Endothelial cell of umbilical vein (primary cell): ENCODE measurements around the gene MAGI1. TPM values are rescaled to one million over a fixed set of nuclear protein-coding genes. Genes with fewer than 3 reads are reported as not detected.

Source experiments
- BruUV-seq: library from RNA; stranded (reverse); fragments of 400-500 nt; replicated peaks from 2 replicates; lab custom pipeline; 2021; lab: Mats Ljungman, UMichigan
- CTCF ChIA-PET: fragments of 300-600, 350-600 bp; sonication (Branson Sonifier 250); formaldehyde crosslinking; loops from one replicate; lab custom pipeline; 2021; ENCODE audit warnings: antibody characterized with exemption, inconsistent platforms; lab: Charles Lee
- POLR2A ChIA-PET: fragments of 300-600, 350-600 bp; sonication (Branson Sonifier 250); formaldehyde crosslinking; loops from one replicate; lab custom pipeline; 2021; ENCODE audit warnings: antibody characterized with exemption, inconsistent platforms; lab: Charles Lee
- DNase-seq: peaks from one replicate; pipeline ENCODE4 v3.0.0-alpha.2; 2011; ENCODE audit warnings: low read depth, low spot score
- FAIRE-seq: peaks from 2 replicates; lab custom pipeline; 2011; peaks lifted over from hg19 to GRCh38; lab: Jason Lieb, UNC
- H2AFZ ChIP-seq: 2 replicates; pipeline ENCODE4 v1.6.0; 2012; ENCODE audit warnings: low read depth, low read length, control low read depth, inconsistent platforms
- H3K27ac ChIP-seq: 2 replicates; pipeline ENCODE4 v1.5.1; 2011; ENCODE audit warnings: low read depth, mild to moderate bottlenecking, control low read depth, low read length, moderate library complexity; ENCODE audit not compliant: insufficient read depth
- H3K27me3 ChIP-seq, 2 experiments: 2 replicates each; pipeline versions ENCODE4 v1.6.0 to v1.6.1; 2011; ENCODE audit warnings: low read length in 2 of 2, mixed read lengths in 1 of 2; ENCODE audit not compliant: control insufficient read depth in 2 of 2, insufficient read depth in 2 of 2
- H3K36me3 ChIP-seq, 2 experiments: 2 replicates in 1 of 2; 3 replicates in 1 of 2; pipeline ENCODE4 v1.5.1; 2011; ENCODE audit warnings: low read length in 2 of 2, mild to moderate bottlenecking in 1 of 2, moderate library complexity in 1 of 2; ENCODE audit not compliant: control insufficient read depth in 2 of 2, insufficient read depth in 2 of 2; ENCODE audit errors: extremely low read depth in 1 of 2
- H3K4me1 ChIP-seq: 3 replicates; pipeline ENCODE4 v1.5.1; 2011; ENCODE audit warnings: mild to moderate bottlenecking, low read length; ENCODE audit not compliant: control insufficient read depth, insufficient read depth; ENCODE audit errors: extremely low read depth
- H3K4me2 ChIP-seq: 2 replicates; pipeline ENCODE4 v1.6.1; 2011; ENCODE audit warnings: low read length, control low read depth, mixed read lengths; ENCODE audit not compliant: insufficient read depth
- H3K4me3 ChIP-seq, 3 experiments: fragments of 200-600 bp in 1 of 3; sonication (generic), shearing (Covaris generic) in 1 of 3; replicated peaks in 1 of 3; 2 replicates each; pipeline ENCODE4 v1.5.1; 2011 to 2016; ENCODE audit warnings: control low read depth in 3 of 3, low read length in 3 of 3, mild to moderate bottlenecking in 2 of 3, inconsistent platforms in 1 of 3, low read depth in 1 of 3, moderate library complexity in 1 of 3; ENCODE audit not compliant: insufficient read depth in 1 of 3
- H3K79me2 ChIP-seq: 2 replicates; pipeline ENCODE4 v1.6.0; 2012; ENCODE audit warnings: low read length, inconsistent platforms; ENCODE audit not compliant: control insufficient read depth, insufficient read depth
- H3K9ac ChIP-seq: replicated peaks from 2 replicates; pipeline ENCODE3; 2011; ENCODE audit warnings: low read length, control low read depth; ENCODE audit not compliant: insufficient read depth; ENCODE audit errors: extremely low read depth
- H3K9me1 ChIP-seq: replicated peaks from 3 replicates; pipeline ENCODE4 v1.6.0; 2011; ENCODE audit warnings: mild to moderate bottlenecking, low read length; ENCODE audit not compliant: control insufficient read depth, insufficient read depth; ENCODE audit errors: extremely low read depth
- H3K9me3 ChIP-seq: replicated peaks from 2 replicates; pipeline ENCODE4 v1.5.1; 2012; ENCODE audit warnings: low read length, inconsistent platforms; ENCODE audit not compliant: control insufficient read depth, insufficient read depth
- H4K20me1 ChIP-seq: replicated peaks from 2 replicates; pipeline ENCODE3; 2011; ENCODE audit warnings: mild to moderate bottlenecking, low read length; ENCODE audit not compliant: control insufficient read depth, insufficient read depth; ENCODE audit errors: extremely low read depth
- EZH2 ChIP-seq: IDR thresholded peaks from 2 replicates; pipeline ENCODE4 v1.6.1; 2012; ENCODE audit warnings: borderline replicate concordance, low read depth, mild to moderate bottlenecking, moderate library complexity, low read length, inconsistent platforms; ENCODE audit not compliant: severe bottlenecking
- FOS ChIP-seq: IDR thresholded peaks from 2 replicates; pipeline ENCODE4 v1.6.1; 2011; ENCODE audit warnings: mild to moderate bottlenecking, low read length, moderate library complexity, borderline replicate concordance; ENCODE audit not compliant: insufficient read depth
- GATA2 ChIP-seq: IDR thresholded peaks from 2 replicates; pipeline ENCODE4 v1.7.0; 2011; ENCODE audit warnings: low read depth, mild to moderate bottlenecking, moderate library complexity, mixed read lengths, low read length; ENCODE audit not compliant: insufficient read length, insufficient read depth
- JUN ChIP-seq: IDR thresholded peaks from 2 replicates; pipeline ENCODE4 v1.6.1; 2011; ENCODE audit warnings: borderline replicate concordance, low read depth; ENCODE audit not compliant: insufficient read length, insufficient read depth
- MYC ChIP-seq: IDR thresholded peaks from one replicate; pipeline ENCODE4 v1.6.1; 2011; ENCODE audit warnings: mild to moderate bottlenecking, low read depth, low read length
- POLR2A ChIP-seq: IDR thresholded peaks from 2 replicates; pipeline ENCODE4 v1.6.1; 2012; ENCODE audit warnings: low read depth, mild to moderate bottlenecking, control low read depth, low read length
- POLR2AphosphoS5 ChIP-seq: IDR thresholded peaks from 2 replicates; pipeline ENCODE4 v1.6.1; 2012; ENCODE audit warnings: low read depth, mild to moderate bottlenecking, control low read depth, low read length, moderate library complexity; ENCODE audit not compliant: insufficient read depth
- dilution Hi-C: fragments of 300-500 bp; cut with MboI; formaldehyde crosslinking; loops from one replicate; pipeline ENCODE4 v1.15.0; 2019; ENCODE audit warnings: low sequenced_read_pairs; ENCODE audit not compliant: extremely low pct_ligation_motif_present
- intact Hi-C: fragments of 100-400 bp; cut with micrococcal nuclease; formaldehyde crosslinking; loops from one replicate; pipeline ENCODE4 v1.10.0; 2022
- polyA plus RNA-seq, 4 experiments: library from polyadenylated mRNA; depleted of rRNA in 3 of 4; stranded (reverse) in 3 of 4; unstranded in 1 of 4; fragments of >200 nt; gene quantifications; 2 replicates each; pipeline versions ENCODE4 v1.2.1 to v1.2.3, GENCODE V29; 2011 to 2012; ENCODE audit warnings: missing spikeins in 1 of 4
- total RNA-seq: library from RNA; stranded (reverse); gene quantifications from 2 replicates; pipeline ENCODE4 v1.2.3, GENCODE V29; 2021
- TF ChIP-seq, protein P1 (sequence below), 2 donors: IDR thresholded peaks; 1 replicate in 1 of 2; 2 replicates in 1 of 2; pipeline ENCODE4 v1.5.1; 2011; ENCODE audit warnings: low read length in 2 of 2, mild to moderate bottlenecking in 2 of 2, moderate library complexity in 2 of 2, control low read depth in 1 of 2, inconsistent platforms in 1 of 2, low read depth in 1 of 2; ENCODE audit not compliant: insufficient read depth in 1 of 2; ENCODE audit errors: extremely low read depth in 1 of 2
- TF ChIP-seq, protein P2 (sequence below): IDR thresholded peaks from 2 replicates; pipeline ENCODE4 v1.6.1; 2011; ENCODE audit not compliant: insufficient read depth, insufficient read length

MAGI1 gene
- total and polyA plus RNA-seq, 2 donors (not counting 3 experiments of a cell fraction or from before 2014, with no cell fraction given), result 10.1 to 47.9 TPM

DNA sequence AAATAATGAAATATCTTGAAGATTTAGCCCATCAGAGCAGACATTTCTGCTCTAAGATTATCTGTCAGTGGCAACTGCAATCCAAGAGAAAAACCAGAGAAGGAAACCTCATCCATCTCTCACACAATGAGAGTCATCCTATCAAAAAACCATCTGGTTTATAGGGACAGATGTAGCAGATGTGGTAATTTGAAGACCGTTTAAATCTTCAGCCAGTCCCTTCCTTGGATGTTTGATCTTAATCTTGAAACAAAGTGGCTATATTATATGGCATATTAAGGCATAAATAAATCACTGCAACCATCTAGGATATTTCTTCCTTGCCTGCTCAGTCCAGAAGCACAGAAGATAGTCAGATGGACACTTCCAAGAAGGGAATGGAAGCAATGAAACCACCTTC, 305.3 kb downstream of the MAGI1 start:
- no peak for DNase-seq
- no TSS peak for BruUV-seq
- Histone ChIP-seq H3K4me2 (no peak overlapping the region), H3K9me1 (no peaks in the 10 kb centered on the region), H3K27ac (no peak overlapping the region), H3K9me3 (no peaks in the 10 kb centered on the region), H3K4me1 (no peaks in the 10 kb centered on the region), H3K27me3 (no peaks in the 10 kb centered on the region), H3K9ac (no peak overlapping the region), H3K36me3 (no peaks in the 10 kb centered on the region), H3K79me2 (no peaks in the 10 kb centered on the region), H4K20me1 (peaks cover 3% of the 10 kb centered on the region), H2AFZ (no peak overlapping the region), H3K4me3 (no peak overlapping the region)
- intact Hi-C loops, result loop anchor here (5.0 kb wide), 2 partner anchors 61 to 1201 kb away; no protein-coding TSS in a partner anchor
- no peak for FAIRE-seq
- CTCF ChIA-PET, result interaction anchor here (1.2 to 2.4 kb wide), 5 partner anchors 11 to 466 kb away, joined by 3 to 25 read pairs (median 7); no protein-coding TSS in a partner anchor
- POLR2A ChIA-PET, result no interaction called here
- dilution Hi-C loops, result no loop called here
- TF ChIP-seq POLR2AphosphoS5 (no peak), POLR2A (no peak), FOS (no peak), JUN (no peak), MYC (no peak), EZH2 (no peak), GATA2 (no peak)
- TF ChIP-seq, protein P1, sequence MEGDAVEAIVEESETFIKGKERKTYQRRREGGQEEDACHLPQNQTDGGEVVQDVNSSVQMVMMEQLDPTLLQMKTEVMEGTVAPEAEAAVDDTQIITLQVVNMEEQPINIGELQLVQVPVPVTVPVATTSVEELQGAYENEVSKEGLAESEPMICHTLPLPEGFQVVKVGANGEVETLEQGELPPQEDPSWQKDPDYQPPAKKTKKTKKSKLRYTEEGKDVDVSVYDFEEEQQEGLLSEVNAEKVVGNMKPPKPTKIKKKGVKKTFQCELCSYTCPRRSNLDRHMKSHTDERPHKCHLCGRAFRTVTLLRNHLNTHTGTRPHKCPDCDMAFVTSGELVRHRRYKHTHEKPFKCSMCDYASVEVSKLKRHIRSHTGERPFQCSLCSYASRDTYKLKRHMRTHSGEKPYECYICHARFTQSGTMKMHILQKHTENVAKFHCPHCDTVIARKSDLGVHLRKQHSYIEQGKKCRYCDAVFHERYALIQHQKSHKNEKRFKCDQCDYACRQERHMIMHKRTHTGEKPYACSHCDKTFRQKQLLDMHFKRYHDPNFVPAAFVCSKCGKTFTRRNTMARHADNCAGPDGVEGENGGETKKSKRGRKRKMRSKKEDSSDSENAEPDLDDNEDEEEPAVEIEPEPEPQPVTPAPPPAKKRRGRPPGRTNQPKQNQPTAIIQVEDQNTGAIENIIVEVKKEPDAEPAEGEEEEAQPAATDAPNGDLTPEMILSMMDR (IDR thresholded peaks at IDR 0.05; ENCODE audit: extremely low read depth in 1 of 2, insufficient read depth in 1 of 2, low read depth in 1 of 2, low read length in 2 of 2), result no peak
- TF ChIP-seq, protein P2, sequence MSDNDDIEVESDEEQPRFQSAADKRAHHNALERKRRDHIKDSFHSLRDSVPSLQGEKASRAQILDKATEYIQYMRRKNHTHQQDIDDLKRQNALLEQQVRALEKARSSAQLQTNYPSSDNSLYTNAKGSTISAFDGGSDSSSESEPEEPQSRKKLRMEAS, result no peak
